G401 (cell line): Measurements from ENCODE around the gene SIK2. TPM values are rescaled to one million over a fixed set of nuclear protein-coding genes. Genes with fewer than 3 reads are reported as not detected.

Source experiments
- DNase-seq: peaks from one replicate; pipeline ENCODE4 v3.0.0-alpha.2; 2015; ENCODE audit warnings: low spot score
- in situ Hi-C: cut with HindIII; loops from 2 replicates; pipeline ENCODE4 v1.10.0; 2016; ENCODE audit warnings: low sequenced_read_pairs, mixed read lengths
- total RNA-seq: library from RNA; depleted of rRNA; stranded (reverse); fragments of >200 nt; shearing (Covaris generic); gene quantifications from 2 replicates; pipeline ENCODE4 v1.2.3, GENCODE V29; 2014

The SIK2 gene
- total RNA-seq, 1 experiment from 2014 or later: 53.1 TPM

DNA sequence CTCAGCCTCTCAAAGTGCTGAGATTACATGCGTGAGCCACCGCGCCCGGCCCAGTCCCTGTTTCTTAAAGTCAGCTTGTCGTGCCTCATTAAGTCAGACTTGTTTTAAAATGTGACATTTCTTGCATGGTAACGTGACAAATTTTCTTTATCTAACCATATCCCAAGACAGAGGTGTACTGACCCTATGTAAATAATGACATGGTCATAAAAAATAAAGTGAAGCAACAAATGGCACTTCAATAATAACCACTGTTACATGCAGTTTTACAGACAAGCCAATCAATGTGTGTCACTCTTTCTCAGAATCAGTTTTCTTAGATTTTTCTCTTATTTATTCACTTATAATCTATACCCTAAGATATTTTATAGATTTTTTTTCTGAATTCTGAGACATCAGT is 26.5 kb upstream of the SIK2 start:
- no peak for DNase-seq
- in situ Hi-C loops: no loop called here

DNA sequence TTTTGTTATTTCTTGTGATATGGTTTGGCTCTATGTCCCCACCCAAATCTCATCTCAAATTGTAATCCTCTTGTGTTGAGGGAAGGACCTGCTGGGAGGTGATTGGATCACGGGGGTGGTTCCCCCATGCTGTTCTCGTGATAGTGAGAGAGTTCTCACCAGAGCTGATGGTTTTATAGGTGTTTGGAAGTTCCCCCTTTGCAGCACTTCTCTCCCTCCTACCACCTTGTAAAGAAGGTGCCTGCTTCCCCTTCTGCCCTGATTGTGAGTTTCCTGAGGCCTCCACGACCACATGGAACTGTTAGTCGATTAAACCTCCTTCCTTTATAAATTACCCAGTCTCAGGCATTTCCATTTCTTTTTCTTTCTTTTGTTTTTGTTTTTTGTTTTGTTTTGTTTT is 24.4 kb upstream of the SIK2 start:
- in situ Hi-C loops: no loop called here

DNA sequence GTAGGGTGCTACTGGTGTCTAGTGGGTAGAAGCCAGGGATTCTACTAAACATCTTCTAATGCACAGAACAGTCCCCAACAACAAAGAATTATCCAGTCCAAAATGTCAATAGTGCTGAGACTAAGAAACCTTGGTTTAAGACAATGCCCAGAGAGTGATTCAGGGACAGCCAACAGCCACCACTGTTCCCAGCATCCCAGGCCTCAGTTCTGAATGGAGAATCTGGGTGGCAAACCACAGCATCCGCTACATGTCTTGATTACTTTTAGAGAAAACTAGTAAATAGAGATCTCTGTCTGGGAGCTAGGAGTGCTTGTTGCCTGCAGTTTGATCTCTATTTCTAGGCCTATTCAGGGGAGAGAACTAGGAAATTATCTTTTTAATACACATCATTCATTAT is 20.9 kb upstream of the SIK2 start:
- no peak for DNase-seq
- in situ Hi-C loops: no loop called here

More for the DNA sequence above, 24.4 kb upstream of the SIK2 start:
- no peak for DNase-seq

DNA sequence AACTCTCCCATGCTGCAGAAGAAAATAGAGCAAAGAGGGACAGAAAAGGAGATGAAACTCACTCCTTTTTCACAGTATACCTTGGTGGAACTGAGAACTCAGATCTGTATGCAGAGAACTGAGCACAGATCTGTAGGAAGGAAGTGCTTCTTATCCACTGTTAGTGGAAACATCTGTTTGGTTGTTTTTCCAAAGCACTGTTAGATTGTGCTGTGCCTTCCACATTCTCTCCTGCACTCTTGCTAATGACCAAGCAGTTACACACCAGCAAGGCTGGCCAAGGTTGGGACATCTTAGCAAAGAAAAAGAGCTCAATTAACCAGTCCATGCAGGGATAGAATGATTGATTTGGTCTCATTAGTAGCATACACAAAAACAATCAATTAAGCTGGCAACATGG is 20.1 kb upstream of the SIK2 start:
- no peak for DNase-seq
- in situ Hi-C loops: no loop called here

DNA sequence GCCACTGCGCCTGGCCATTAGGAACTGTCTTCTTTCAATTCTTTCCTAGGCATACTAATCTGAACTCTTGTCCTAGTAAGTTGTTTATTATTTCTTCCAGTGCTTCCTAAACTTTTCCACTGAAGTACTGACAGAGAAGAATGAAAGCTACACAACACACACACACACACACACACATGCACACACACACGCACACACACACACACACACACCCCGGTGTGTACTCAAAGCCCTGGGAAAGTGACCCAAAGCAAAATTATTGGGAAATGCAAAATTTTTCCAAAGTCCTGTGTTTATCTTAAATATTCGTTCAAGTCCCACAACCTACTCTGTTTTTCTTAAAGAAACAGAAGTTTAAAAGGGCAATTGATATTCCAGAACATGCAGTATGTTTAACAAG is 19.4 kb upstream of the SIK2 start:
- in situ Hi-C loops: no loop called here
- DNase-seq: no peak

DNA sequence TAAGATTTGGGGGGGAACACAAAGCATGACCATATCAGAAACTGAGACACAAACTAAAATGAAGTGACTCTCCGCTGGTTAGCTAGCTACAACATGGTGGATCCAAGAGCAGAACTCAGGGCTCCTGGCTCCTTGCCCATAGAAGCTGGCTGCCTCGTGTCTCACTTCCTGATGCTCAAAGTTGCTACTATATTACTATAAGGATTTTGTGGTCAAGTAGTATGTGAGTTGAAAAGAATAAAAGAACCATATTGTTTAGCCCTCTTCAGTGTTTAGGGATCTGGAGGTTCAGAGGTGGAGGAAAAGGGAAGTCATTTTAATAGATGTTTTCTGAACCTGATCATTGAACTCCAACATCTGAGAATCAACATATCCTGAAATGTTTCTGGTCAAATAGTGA is 16.9 kb upstream of the SIK2 start:
- in situ Hi-C loops: no loop called here
- DNase-seq: no peak

DNA sequence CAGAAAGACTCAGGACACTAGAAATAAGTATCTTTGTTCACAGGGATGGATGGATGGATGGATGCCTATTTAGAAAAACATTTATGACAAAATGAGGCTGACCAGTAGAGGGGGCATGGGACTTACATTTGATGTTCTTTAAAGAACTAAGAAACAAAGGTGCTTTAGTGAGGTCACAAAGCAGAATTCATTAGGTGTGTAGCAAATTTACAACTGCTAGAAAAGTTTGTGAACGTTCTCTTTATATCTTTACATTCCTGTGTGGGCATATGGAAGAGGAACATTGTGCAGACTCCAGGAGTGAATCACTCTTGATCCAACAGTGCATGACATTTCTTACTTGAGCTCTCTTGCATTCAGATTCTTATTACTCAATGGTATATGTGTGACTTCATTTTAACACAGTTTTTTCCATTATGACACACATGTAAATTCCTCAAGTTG is 15.8 kb upstream of the SIK2 start:
- peak; percentile 81 for DNase-seq
- in situ Hi-C loops: no loop called here

DNA sequence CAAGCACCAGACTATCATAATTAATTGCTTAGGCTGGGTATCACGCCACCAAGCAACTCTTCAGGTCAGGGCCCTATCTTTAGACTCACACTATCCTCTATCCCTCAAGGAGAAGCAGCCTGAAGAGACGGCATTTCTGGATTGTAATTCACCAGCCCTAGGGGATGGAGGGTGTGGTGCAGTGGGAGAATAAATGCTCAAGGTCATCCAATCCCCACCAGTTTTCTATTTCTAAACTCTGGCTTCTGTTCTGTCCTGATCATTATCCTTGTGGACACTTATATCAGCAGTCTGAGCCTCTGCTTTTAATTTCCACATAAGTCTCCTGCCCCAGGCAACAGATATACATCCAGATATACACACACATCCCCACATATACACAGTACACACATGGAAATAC is 13.1 kb upstream of the SIK2 start:
- in situ Hi-C loops: no loop called here
- no peak for DNase-seq

DNA sequence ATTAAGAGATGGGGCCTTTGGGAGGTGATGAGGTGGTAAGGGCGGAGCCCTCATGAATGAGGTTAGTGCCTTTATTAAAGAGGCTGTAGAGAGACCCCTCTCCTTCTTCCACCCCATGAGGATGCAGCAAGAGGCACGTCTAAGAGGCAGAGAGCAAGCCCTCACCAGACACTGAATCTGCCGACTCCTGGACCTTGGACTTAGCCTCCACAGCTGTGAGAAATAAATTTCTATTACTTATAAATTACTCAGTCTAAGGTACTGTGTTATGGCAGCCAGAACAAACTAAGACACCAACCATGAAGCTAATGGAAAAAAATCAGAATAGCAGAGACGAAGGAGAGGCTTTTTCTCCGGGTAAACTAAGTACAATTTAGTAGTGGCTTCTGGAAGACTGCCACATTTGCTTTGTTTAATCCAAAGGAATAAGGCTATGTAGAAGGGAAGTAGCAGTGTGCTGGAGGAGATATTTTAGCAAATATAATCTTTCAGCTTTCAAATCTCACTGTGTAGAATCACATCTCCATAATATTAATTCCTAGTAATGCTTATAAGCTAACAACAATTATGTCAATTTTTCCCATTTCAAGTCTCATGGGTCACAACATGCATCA is 12.3 kb upstream of the SIK2 start:
- DNase-seq: no peak
- in situ Hi-C loops: no loop called here

DNA sequence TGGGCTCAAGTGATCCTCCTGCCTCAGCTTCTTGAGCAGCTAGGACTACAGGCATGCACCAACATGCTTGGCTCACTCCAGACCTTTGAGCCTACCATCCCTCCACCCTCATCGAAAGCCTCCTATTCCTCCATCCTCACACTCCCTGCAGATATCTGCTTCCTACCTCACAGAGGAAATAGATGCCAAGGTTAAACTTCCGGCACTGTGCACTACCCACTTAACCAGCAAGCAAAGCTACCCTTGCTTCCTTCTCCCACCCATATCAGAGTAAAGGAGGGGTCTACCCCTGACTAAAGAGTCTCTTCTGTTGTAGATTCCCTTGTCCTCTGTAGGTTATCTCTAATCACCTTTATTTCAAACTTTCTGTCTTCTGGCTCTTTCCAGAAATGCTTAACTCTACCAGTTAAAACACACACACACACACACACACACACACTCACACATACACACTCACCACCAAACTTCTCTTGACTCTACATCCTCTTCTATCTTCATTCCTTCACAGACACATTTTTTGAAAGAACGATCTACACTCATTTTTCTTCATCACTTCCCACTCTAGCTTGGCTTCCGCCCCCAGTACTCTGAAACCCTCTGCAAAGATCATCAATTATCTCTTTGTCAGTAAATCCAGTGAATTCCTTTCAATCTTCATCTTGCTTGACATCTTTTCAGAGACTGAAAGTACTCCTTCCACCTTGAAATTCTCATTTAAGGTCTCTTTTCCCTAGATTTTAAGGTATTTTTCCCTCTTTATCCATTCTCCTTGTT is 10.9 kb upstream of the SIK2 start:
- no peak for DNase-seq
- in situ Hi-C loops: no loop called here

DNA sequence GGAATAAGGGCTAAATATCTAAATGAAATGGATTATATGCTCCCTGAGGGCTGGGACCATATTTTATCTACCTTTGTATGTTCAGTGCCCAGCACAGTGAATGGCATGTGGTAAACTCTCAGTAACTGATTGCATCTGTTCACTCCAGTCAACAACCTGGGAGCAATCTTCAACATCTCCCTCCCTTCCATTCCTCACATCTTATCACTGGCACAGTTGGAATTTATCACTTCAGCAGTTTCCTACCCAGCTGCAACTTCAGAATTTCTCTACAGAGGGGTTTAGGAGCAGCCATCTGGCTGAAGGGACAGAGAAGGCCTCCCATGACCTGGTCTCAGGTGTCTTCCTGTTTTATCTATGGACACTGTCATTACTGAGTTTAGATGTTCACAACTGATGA is 9.8 kb upstream of the SIK2 start:
- in situ Hi-C loops: no loop called here

DNA sequence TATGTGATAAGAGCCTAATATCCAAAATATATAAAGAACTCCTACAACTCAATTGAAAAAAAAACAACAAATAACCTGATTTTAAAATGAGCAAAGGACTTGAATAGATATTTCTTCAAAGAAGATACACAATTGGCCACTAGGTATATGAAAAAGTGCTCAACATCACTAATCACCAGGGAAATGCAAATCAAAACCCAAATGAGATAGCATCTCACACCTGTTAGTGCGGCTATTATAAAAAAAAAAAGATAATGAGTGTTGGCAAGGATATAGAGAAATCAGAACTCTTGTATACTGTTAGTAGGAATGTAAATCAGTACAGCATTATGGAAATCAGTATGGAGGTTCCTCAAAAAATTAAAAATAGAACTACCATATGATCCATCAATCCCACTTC is 5.9 kb upstream of the SIK2 start:
- DNase-seq: no peak
- in situ Hi-C loops: no loop called here

More for the DNA sequence above, 9.8 kb upstream of the SIK2 start:
- DNase-seq: no peak

DNA sequence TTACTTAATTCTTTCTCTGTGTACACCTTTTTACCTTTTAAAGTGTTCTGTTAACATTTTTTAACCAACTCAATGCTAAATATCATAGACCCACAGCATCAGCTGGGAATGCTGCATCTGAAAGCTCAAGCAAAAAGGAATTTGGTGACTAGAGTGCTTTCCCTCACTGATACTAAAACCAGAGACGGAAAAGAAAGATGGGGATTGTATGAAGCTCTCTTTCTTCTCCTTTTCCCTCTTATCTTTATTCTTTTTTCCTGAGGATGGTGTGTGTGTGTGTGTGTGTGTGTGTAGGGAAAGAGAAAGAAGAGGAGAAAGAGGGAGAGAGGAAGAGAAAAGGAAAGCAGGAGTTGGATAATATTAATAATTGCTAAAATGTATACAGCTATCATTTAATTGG is 4.1 kb upstream of the SIK2 start:
- in situ Hi-C loops: no loop called here
- no peak for DNase-seq

DNA sequence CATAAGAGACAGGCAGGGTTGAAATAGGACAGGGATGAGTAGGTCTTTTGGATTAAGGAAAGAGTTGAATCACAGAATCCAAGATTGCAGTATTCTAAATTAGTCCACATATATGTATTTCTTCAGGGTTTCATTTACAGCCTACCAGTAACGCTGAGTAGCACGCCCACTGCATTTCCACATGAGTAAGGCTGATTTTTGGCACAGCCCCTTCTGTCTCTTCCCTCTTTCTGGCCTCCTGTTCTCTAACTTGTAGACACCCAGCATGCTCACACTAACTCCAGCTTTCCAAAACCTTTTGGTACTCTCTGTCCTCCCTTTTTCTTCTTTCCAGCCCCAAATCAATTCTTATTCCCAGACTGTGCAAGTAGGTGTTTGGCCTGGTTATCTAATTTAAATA is 3.7 kb upstream of the SIK2 start:
- in situ Hi-C loops: no loop called here
- no peak for DNase-seq

DNA sequence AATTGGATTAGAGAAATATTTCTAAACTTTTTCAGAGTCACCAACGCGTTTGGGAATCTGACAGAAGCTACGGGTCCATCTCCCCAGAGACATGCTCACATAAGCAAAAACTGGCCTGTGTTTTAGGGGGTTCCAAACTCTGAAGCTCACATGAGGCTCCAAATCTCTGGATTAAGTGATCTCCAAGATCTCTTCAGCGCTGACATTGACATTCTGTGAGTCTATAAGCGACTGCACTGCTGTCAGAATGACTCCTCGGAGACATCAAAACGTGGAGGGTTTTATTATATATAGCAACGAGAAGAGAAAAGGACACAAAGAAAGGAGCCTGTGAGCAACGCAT is 642 bp upstream of the SIK2 start:
- DNase-seq: no peak
- in situ Hi-C loops: no loop called here

DNA sequence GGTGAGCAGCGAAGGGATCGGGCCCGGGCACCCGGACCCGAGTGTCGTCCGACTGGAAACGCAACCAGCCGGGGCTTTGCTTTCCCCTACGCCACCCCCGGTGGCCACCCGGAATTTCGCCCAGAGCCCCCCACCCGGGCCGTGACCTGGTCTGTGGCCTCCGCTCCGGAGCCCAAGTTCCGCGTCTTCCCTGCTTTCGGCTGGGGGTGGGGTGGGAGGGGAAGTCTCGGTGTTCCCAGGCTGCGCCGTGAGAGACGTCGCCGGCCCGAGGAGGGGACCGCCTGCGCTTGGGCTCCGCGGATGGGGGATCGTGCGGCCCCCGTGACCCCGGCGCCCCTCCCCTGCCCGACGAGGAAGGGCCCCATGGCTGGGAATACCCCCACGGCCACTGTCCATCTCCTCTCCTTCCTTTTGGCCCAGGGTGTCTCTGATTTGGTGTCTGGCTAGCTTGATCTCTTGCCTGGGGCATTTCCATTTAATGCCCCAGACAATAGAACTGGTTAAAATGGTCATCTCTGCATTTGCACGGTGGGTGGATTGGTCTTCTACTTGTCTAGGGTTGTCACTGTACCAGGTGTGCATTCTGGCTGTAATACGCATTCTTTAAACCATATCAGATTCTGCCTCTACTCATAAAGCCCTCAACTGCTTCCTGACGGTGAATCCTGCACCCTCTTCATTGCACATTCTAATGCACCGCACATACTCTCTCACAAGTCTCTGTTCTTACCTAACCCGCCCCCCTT is 789 bp downstream of the SIK2 start:
- peak; percentile 37 for DNase-seq
- in situ Hi-C loops: no loop called here

DNA sequence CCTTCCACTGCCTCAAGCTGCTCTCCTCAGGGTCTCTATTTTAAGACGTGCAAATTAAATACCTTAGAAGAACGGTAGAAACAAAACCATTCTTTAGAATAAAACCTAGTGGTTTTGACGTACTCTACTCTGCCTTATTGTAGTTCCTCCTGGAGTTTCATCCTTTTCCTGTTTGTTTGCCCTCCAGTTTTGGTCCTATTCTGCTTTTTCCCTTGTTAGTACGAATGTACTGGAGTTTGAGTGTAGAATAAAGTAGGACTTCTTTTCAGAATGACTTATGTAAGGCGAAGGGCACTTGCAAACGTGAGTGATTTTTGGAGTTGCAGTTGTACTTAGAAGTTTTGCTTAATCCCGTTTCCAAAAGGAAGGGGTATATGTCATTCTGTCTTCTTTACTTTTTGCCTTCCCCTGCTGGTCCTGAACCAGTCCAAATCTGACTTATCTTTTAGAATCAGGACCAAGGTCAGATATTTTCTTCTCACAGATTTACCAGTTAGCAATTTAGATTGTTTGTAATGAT is 1.4 kb downstream of the SIK2 start:
- in situ Hi-C loops: no loop called here
- peak; percentile 63 for DNase-seq

DNA sequence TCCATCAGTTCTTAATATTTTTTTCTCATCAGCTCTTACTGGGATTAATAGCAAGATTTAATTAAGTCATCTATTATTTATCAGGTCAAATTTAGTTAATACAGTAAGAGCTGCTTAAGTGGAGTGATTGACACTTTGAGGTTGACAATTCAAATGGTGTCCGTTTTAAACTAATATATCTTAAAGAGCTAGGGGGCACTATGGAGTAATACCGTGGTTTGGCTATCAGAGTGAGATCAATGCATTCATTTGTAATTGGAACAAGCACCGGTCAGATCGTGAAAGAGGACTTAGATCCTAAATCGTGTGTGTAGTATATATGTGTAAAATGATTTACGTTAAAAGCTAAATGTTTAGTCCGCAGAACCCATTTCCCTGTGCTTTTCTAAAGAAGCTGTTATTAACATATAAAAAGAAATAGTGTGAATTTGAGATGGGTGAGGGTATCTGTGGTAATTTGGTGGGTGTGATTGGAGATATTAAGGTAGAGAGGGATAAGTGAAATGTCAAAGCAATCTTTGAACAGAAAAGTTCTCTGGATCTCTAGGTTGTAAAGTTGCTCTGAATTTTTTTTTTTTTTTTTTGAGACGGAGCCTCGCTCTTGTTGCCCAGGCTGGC is 2.3 kb downstream of the SIK2 start:
- peak; percentile 72 for DNase-seq
- in situ Hi-C loops: no loop called here

DNA sequence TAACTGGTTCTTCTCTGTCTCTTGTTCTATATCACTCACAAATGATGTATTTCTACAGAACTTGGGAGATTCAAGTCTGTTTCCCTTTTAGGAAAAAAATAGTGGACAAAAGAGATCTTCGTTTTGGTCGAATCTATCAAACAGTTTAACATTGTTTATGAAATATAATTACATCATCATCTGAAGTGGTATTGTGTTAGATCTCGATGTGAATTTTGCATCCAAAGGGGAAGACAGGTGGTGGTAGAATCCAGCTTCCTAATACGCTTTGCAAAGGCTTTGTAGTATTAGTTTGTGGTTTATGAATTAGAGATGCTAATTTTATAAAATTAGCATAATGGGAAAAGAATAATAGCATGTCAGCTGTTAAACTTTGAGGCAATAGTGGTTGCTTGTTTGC is 3.4 kb downstream of the SIK2 start:
- in situ Hi-C loops: no loop called here
- no peak for DNase-seq

DNA sequence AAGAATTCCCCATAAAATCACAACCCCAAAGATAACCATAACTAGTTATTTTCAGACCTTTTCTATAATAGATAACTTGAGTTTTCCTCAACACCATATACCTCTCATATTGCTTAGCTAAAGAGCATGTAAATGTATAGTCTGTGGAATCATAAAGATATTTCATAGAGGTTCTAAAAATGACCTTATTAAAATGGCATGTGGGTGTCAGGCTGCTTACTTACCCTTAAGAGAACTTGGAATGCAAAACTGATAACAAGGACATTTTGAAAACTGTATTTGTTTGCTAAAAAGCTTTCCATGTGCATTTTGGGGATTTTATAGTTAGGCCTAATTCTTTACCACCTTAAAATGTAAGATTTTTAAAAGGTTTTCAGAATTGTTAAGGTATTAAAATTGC is 4.7 kb downstream of the SIK2 start:
- in situ Hi-C loops: no loop called here
- no peak for DNase-seq
